ENCODE data around the gene WDR17. TPM values are rescaled to one million over a fixed set of nuclear protein-coding genes. Genes with fewer than 3 reads are reported as not detected.

WDR17 gene
- total RNA-seq, 2 donors from 2014 or later, result 3.5 to 7.3 TPM

- Histone ChIP-seq H3K9ac (ENCODE audit: extremely low read depth, low read length, poor library complexity, severe bottlenecking) (no peak overlapping the region), H3K27me3 (ENCODE audit: control insufficient read depth, insufficient read depth, low read length, poor library complexity, severe bottlenecking) (no peaks in the 10 kb centered on the region), H3K27ac (ENCODE audit: low read depth, low read length) (no peak overlapping the region), H3K9me3 (ENCODE audit: control insufficient read depth, low read length) (no peaks in the 10 kb centered on the region), H3K36me3 (ENCODE audit: control insufficient read depth, insufficient read depth, low read length) (no peaks in the 10 kb centered on the region), H3K4me1 (ENCODE audit: control insufficient read depth, insufficient read depth, low read length) (no peaks in the 10 kb centered on the region), H3K4me3 (ENCODE audit: low read length) (no peak overlapping the region)
- H3K27me3 Mint-ChIP-seq (ENCODE audit: insufficient read depth), result no peaks in the 10 kb centered on the region
- no peaks in the 10 kb centered on the region for H3K4me1 Mint-ChIP-seq
- H3K4me3 Mint-ChIP-seq, result no peak overlapping the region
- no peak overlapping the region for H3K27ac Mint-ChIP-seq
- no peaks in the 10 kb centered on the region for H3K9me3 Mint-ChIP-seq
- no peak for DNase-seq
- TF ChIP-seq CTCF (conservative IDR thresholded peaks at IDR 0.05), result peak; percentile 64
- H3K36me3 Mint-ChIP-seq (ENCODE audit: low read depth), result no peaks in the 10 kb centered on the region
Observed at GRCh38 chr4:176150356-176150682, 84.7 kb downstream of the WDR17 start.

- Mint-ChIP-seq H3K4me3 (no peak overlapping the region), H3K36me3 (ENCODE audit: low read depth) (no peaks in the 10 kb centered on the region), H3K4me1 (no peaks in the 10 kb centered on the region), H3K9me3 (no peaks in the 10 kb centered on the region), H3K27me3 (ENCODE audit: insufficient read depth) (no peaks in the 10 kb centered on the region), H3K27ac (no peak overlapping the region)
- Histone ChIP-seq H3K9me3 (ENCODE audit: control insufficient read depth, low read length) (no peaks in the 10 kb centered on the region), H3K27me3 (ENCODE audit: control insufficient read depth, insufficient read depth, low read length, poor library complexity, severe bottlenecking) (no peaks in the 10 kb centered on the region), H3K9ac (ENCODE audit: extremely low read depth, low read length, poor library complexity, severe bottlenecking) (no peak overlapping the region), H3K27ac (ENCODE audit: low read depth, low read length) (no peak overlapping the region), H3K4me1 (ENCODE audit: control insufficient read depth, insufficient read depth, low read length) (no peaks in the 10 kb centered on the region), H3K36me3 (ENCODE audit: control insufficient read depth, insufficient read depth, low read length) (no peaks in the 10 kb centered on the region), H3K4me3 (ENCODE audit: low read length) (no peak overlapping the region)
- TF ChIP-seq CTCF (conservative IDR thresholded peaks at IDR 0.05), result no peak
- DNase-seq, result no peak
- WGBS, 2 experiments (ENCODE audit: insufficient coverage in 1 of 2, insufficient read length in 1 of 2), result 100% methylated on average over 2 of the region's 2 CpGs; no CpG with 5 or more reads in 1 of the 2 experiments
Observed at GRCh38 chr4:176150704-176151103, 85.1 kb downstream of the WDR17 start.

- H3K36me3 Mint-ChIP-seq (ENCODE audit: low read depth), result no peaks in the 10 kb centered on the region
- no peaks in the 10 kb centered on the region for H3K27me3 Mint-ChIP-seq (ENCODE audit: insufficient read depth)
- no peaks in the 10 kb centered on the region for H3K9me3 ChIP-seq (ENCODE audit: control insufficient read depth, low read length)
- no peaks in the 10 kb centered on the region for H3K9me3 Mint-ChIP-seq
- no peak overlapping the region for H3K9ac ChIP-seq (ENCODE audit: extremely low read depth, low read length, poor library complexity, severe bottlenecking)
- no peak overlapping the region for H3K4me3 ChIP-seq (ENCODE audit: low read length)
- H3K27me3 ChIP-seq (ENCODE audit: control insufficient read depth, insufficient read depth, low read length, poor library complexity, severe bottlenecking), result no peaks in the 10 kb centered on the region
- H3K27ac ChIP-seq (ENCODE audit: low read depth, low read length), result no peak overlapping the region
- H3K36me3 ChIP-seq (ENCODE audit: control insufficient read depth, insufficient read depth, low read length), result no peaks in the 10 kb centered on the region
- no peak overlapping the region for H3K27ac Mint-ChIP-seq
- H3K4me3 Mint-ChIP-seq, result no peak overlapping the region
- no peak for TF ChIP-seq CTCF (conservative IDR thresholded peaks at IDR 0.05)
- WGBS, 2 experiments (ENCODE audit: insufficient coverage in 1 of 2, insufficient read length in 1 of 2), result 96% methylated on average over 4 of the region's 4 CpGs; no CpG with 5 or more reads in 1 of the 2 experiments
- no peaks in the 10 kb centered on the region for H3K4me1 ChIP-seq (ENCODE audit: control insufficient read depth, insufficient read depth, low read length)
- DNase-seq, result no peak
- no peaks in the 10 kb centered on the region for H3K4me1 Mint-ChIP-seq
Observed at GRCh38 chr4:176153124-176153523, 87.5 kb downstream of the WDR17 start.

All from endodermal cell (in vitro differentiated cells).